Measurements from ENCODE around the gene DENND1A.

Gene DENND1A

DNA sequence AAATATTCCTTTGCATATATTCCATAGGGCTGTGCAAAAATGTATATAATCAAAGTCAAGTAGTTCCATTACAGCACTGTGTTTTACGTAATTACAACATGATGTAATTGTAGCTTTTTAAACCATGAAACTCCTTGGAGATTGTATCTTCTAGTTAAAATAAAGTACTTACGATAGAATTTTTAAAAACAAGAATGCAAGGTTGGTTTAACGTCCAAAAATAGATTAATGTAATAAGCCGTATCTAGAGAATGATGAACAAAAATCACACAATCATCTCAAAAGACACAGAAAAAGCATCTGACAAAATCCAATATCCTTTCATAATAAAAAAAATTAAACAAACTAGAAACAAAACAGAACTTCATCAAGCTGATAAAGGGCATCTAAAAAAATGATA lies 86.2 kb downstream of the DENND1A start:
- no peaks in the 10 kb centered on the region for H3K79me2 ChIP-seq (ENCODE audit: insufficient read depth, low read length)
- no peaks in the 10 kb centered on the region for H4K20me1 ChIP-seq (ENCODE audit: low read depth, low read length)
- H2AFZ ChIP-seq (ENCODE audit: low read depth, low read length, severe bottlenecking): no peak overlapping the region
- H3F3A ChIP-seq (ENCODE audit: insufficient read depth): no peaks in the 10 kb centered on the region
- no peak overlapping the region for H3K9ac ChIP-seq (ENCODE audit: low read length)
- no peak overlapping the region for H3K27ac ChIP-seq (ENCODE audit: low read depth, low read length)
- H3K4me3 ChIP-seq (ENCODE audit: insufficient read depth, low read length, poor library complexity, severe bottlenecking): no peak overlapping the region
- H3K4me2 ChIP-seq (ENCODE audit: low read depth, low read length, poor library complexity, severe bottlenecking): no peak overlapping the region
- H3K27me3 ChIP-seq (ENCODE audit: low read length): no peaks in the 10 kb centered on the region
- H3K36me3 ChIP-seq (ENCODE audit: low read length): peaks cover 5% of the 10 kb centered on the region; the same call in 1 of the 2 replicates
- peaks cover 14% of the 10 kb centered on the region for H3K9me3 ChIP-seq (ENCODE audit: insufficient read depth, low read length)
- TF ChIP-seq, protein P1, sequence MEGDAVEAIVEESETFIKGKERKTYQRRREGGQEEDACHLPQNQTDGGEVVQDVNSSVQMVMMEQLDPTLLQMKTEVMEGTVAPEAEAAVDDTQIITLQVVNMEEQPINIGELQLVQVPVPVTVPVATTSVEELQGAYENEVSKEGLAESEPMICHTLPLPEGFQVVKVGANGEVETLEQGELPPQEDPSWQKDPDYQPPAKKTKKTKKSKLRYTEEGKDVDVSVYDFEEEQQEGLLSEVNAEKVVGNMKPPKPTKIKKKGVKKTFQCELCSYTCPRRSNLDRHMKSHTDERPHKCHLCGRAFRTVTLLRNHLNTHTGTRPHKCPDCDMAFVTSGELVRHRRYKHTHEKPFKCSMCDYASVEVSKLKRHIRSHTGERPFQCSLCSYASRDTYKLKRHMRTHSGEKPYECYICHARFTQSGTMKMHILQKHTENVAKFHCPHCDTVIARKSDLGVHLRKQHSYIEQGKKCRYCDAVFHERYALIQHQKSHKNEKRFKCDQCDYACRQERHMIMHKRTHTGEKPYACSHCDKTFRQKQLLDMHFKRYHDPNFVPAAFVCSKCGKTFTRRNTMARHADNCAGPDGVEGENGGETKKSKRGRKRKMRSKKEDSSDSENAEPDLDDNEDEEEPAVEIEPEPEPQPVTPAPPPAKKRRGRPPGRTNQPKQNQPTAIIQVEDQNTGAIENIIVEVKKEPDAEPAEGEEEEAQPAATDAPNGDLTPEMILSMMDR (IDR thresholded peaks at IDR 0.05; ENCODE audit: insufficient read depth, low read length, poor library complexity, severe bottlenecking): no peak
- no peak for TF ChIP-seq EZH2phosphoT487 (conservative IDR thresholded peaks at IDR 0.05; ENCODE audit: low read length)
- H3K9me2 ChIP-seq (replicated peaks; ENCODE audit: insufficient read depth, low read length): no peaks in the 10 kb centered on the region

DNA sequence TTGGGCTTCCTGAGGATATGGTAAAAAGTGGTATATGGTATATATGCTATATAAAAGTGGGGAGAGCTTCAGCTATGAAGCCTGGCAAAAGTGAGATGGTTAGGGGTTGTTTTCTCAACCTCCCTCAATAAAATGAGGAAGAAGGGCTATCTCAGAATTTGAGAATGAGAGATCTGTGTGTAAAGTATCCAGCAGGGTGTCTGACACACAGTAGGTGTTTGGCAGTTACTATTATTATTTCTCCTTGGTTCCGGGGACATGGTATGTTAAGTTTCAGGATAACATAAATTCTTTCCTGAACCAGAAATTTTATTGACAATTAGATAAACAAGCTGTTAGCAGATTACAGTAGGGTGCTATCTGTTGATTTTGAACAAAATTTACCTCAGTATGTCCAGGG lies 94.1 kb downstream of the DENND1A start:
- Histone ChIP-seq H3K27me3 (ENCODE audit: low read length) (no peaks in the 10 kb centered on the region), H3F3A (ENCODE audit: insufficient read depth) (no peaks in the 10 kb centered on the region), H2AFZ (ENCODE audit: low read depth, low read length, severe bottlenecking) (no peak overlapping the region), H3K79me2 (ENCODE audit: insufficient read depth, low read length) (no peaks in the 10 kb centered on the region), H3K4me3 (ENCODE audit: insufficient read depth, low read length, poor library complexity, severe bottlenecking) (no peak overlapping the region), H3K36me3 (ENCODE audit: low read length) (no peaks in the 10 kb centered on the region), H3K27ac (ENCODE audit: low read depth, low read length) (no peak overlapping the region), H3K9me2 (replicated peaks; ENCODE audit: insufficient read depth, low read length) (no peaks in the 10 kb centered on the region), H3K9me3 (ENCODE audit: insufficient read depth, low read length) (peaks cover 3% of the 10 kb centered on the region; the same call in 1 of the 2 replicates), H4K20me1 (ENCODE audit: low read depth, low read length) (no peaks in the 10 kb centered on the region), H3K9ac (ENCODE audit: low read length) (no peak overlapping the region), H3K4me2 (ENCODE audit: low read depth, low read length, poor library complexity, severe bottlenecking) (no peak overlapping the region)
- TF ChIP-seq EZH2phosphoT487 (conservative IDR thresholded peaks at IDR 0.05; ENCODE audit: low read length): no peak
- TF ChIP-seq, protein P1 (IDR thresholded peaks at IDR 0.05; ENCODE audit: insufficient read depth, low read length, poor library complexity, severe bottlenecking): no peak

DNA sequence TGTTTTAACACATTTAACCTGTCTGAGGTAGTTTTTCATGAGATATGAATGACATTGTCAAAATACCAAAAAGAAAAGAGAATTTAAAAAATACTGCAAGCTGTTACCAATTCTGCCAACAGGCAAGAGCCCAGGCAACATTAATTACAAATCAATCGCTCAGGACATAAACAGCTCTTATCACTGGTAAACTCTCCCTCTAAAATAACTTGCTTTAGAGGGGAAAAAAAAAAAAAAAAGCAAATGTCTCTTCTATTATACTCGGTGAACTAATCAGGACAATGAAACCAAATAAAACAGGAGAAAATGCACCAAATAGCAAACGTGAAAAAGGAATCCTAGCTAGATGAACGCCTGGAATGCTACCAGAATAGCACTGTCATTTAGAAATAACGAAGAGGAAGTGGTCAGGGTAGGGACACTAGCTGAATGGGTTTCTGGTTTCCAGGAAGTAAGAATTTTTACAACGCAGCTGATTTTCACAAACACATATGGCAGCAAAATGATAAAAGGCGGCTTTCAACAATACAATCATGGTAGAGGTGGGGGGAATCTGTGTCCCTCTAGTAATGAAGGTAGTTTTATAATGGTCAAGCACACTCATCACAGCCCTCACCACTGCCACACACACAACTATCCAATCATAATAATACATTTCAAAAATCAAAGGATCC lies 94.9 kb downstream of the DENND1A start:
- H3K9ac ChIP-seq (ENCODE audit: low read length): no peak overlapping the region
- no peak overlapping the region for H3K4me2 ChIP-seq (ENCODE audit: low read depth, low read length, poor library complexity, severe bottlenecking)

More for the DNA sequence above, 94.9 kb downstream of the DENND1A start:
- Histone ChIP-seq H3K9me3 (ENCODE audit: insufficient read depth, low read length) (peaks cover 3% of the 10 kb centered on the region; the same call in 1 of the 2 replicates), H3K27me3 (ENCODE audit: low read length) (no peaks in the 10 kb centered on the region), H3K79me2 (ENCODE audit: insufficient read depth, low read length) (no peaks in the 10 kb centered on the region), H3K4me3 (ENCODE audit: insufficient read depth, low read length, poor library complexity, severe bottlenecking) (no peak overlapping the region), H3K27ac (ENCODE audit: low read depth, low read length) (no peak overlapping the region), H3F3A (ENCODE audit: insufficient read depth) (no peaks in the 10 kb centered on the region), H4K20me1 (ENCODE audit: low read depth, low read length) (no peaks in the 10 kb centered on the region), H3K36me3 (ENCODE audit: low read length) (no peaks in the 10 kb centered on the region), H3K9me2 (replicated peaks; ENCODE audit: insufficient read depth, low read length) (no peaks in the 10 kb centered on the region), H2AFZ (ENCODE audit: low read depth, low read length, severe bottlenecking) (no peak overlapping the region)
- TF ChIP-seq, protein P1 (IDR thresholded peaks at IDR 0.05; ENCODE audit: insufficient read depth, low read length, poor library complexity, severe bottlenecking): no peak
- no peak for TF ChIP-seq EZH2phosphoT487 (conservative IDR thresholded peaks at IDR 0.05; ENCODE audit: low read length)

Measured in SU-DHL-6 (cell line).